Measurements from ENCODE around the gene EFNB2.

EFNB2 gene

GRCh38 chr13:106505295-106505694, 30.2 kb downstream of the EFNB2 start:
- CTCF ChIA-PET: no interaction called here
- Histone ChIP-seq H3K9me3 (ENCODE audit: control insufficient read depth, insufficient read depth, low read depth, low read length) (no peaks in the 10 kb centered on the region), H3K27ac (ENCODE audit: extremely low read depth, low read depth, low read length) (no peak overlapping the region), H3K36me3 (ENCODE audit: control insufficient read depth in 2 of 2, insufficient read depth in 1 of 2, low read length in 2 of 2) (peaks cover 0 to 46% of the 10 kb centered on the region in 2 experiments; a peak in 2 of 3 replicates), H3K4me3 (ENCODE audit: low read depth, low read length) (no peak overlapping the region), H3K4me1 (ENCODE audit: control insufficient read depth, insufficient read depth, low read length) (peaks cover 3% of the 10 kb centered on the region)
- TF ChIP-seq KLF8 (tag by site-specific recombination; IDR thresholded peaks at IDR 0.05): no peak
- no peak for TF ChIP-seq ZFP69B (tag by site-specific recombination; IDR thresholded peaks at IDR 0.05)
- no peak for TF ChIP-seq ZNF214 (tag by site-specific recombination; IDR thresholded peaks at IDR 0.05; ENCODE audit: borderline replicate concordance)
- TF ChIP-seq ZNF518A (tag by site-specific recombination; conservative IDR thresholded peaks at IDR 0.05; ENCODE audit: low read depth): no peak
- no peak for TF ChIP-seq ZNF626 (tag by site-specific recombination; IDR thresholded peaks at IDR 0.05)
- TF ChIP-seq ZNF324 (tag by site-specific recombination; IDR thresholded peaks at IDR 0.05): no peak
- no peak for TF ChIP-seq ZIC2 (tag by site-specific recombination; IDR thresholded peaks at IDR 0.05)
- no peak for TF ChIP-seq ZNF830 (tag by site-specific recombination; IDR thresholded peaks at IDR 0.05; ENCODE audit: low read depth)
- TF ChIP-seq ZNF10 (tag by site-specific recombination; IDR thresholded peaks at IDR 0.05): no peak
- TF ChIP-seq YY1 (tag by site-specific recombination; IDR thresholded peaks at IDR 0.05): no peak
- no peak for TF ChIP-seq ZNF302 (tag by site-specific recombination; IDR thresholded peaks at IDR 0.05; ENCODE audit: low read depth)
- TF ChIP-seq BCL11A (tag by site-specific recombination; IDR thresholded peaks at IDR 0.05; ENCODE audit: low read depth): no peak
- TF ChIP-seq ZNF148 (tag by site-specific recombination; IDR thresholded peaks at IDR 0.05; ENCODE audit: borderline replicate concordance): no peak
- TF ChIP-seq ZNF223 (tag by site-specific recombination; IDR thresholded peaks at IDR 0.05): no peak
- POLR2A ChIA-PET: no interaction called here

- CTCF ChIA-PET: interaction anchor here (0.6 kb wide), 1 partner anchor 8 kb away, joined by 3 read pairs; no protein-coding TSS in a partner anchor
- POLR2A ChIA-PET: no interaction called here
These were observed 31.6 kb downstream of the EFNB2 start for GRCh38 chr13:106503730-106504453.

More at GRCh38 chr13:106503730-106504453, 31.6 kb downstream of the EFNB2 start:
- H3K9me3 ChIP-seq (ENCODE audit: control insufficient read depth, insufficient read depth, low read depth, low read length): no peaks in the 10 kb centered on the region
- no peak for TF ChIP-seq ZSCAN5A (tag by site-specific recombination; IDR thresholded peaks at IDR 0.05)
- no peak overlapping the region for H3K27ac ChIP-seq (ENCODE audit: extremely low read depth, low read depth, low read length)
- H3K4me1 ChIP-seq (ENCODE audit: control insufficient read depth, insufficient read depth, low read length): peaks cover 14% of the 10 kb centered on the region
- H3K36me3 ChIP-seq (ENCODE audit: control insufficient read depth in 2 of 2, insufficient read depth in 1 of 2, low read length in 2 of 2): peaks cover 0 to 41% of the 10 kb centered on the region in 2 experiments; a peak in 1 of 3 replicates
- no peak overlapping the region for H3K4me3 ChIP-seq (ENCODE audit: low read depth, low read length)
